ENCODE data around the gene CHST14. TPM values are rescaled to one million over a fixed set of nuclear protein-coding genes. Genes with fewer than 3 reads are reported as not detected.

Gene CHST14
- total and polyA plus RNA-seq, 2 of the 8 experiments (the other 6 are each of a cell fraction or from before 2014, with no cell fraction given): 13.4 to 20.3 TPM

- Histone ChIP-seq H3K14ac (ENCODE audit: insufficient read length) (no peak overlapping the region), H2AK5ac (ENCODE audit: low read depth, low read length) (no peak overlapping the region), H3K4me3 (ENCODE audit: extremely low read depth in 1 of 4, insufficient read depth in 2 of 4, low read depth in 3 of 4, low read length in 4 of 4) (no peak overlapping the region), H2BK120ac (replicated peaks; ENCODE audit: low read depth, low read length) (no peak overlapping the region), H3K4me2 (ENCODE audit: insufficient read depth in 1 of 2, low read depth in 2 of 2, low read length in 2 of 2) (no peak overlapping the region), H3K9me3 (ENCODE audit: insufficient read depth in 2 of 2, low read depth in 1 of 2, low read length in 1 of 2) (no peaks in the 10 kb centered on the region), H4K20me1 (replicated peaks in 1 of 2; ENCODE audit: control insufficient read depth in 1 of 2, insufficient read depth in 2 of 2, low read length in 2 of 2) (peaks cover 25 to 28% of the 10 kb centered on the region in 2 experiments), H3K23me2 (ENCODE audit: low read depth, low read length) (no peaks in the 10 kb centered on the region), H4K5ac (ENCODE audit: insufficient read length, low read depth, low read length) (no peak overlapping the region), H2BK5ac (ENCODE audit: low read depth, low read length) (no peak overlapping the region), H2AFZ (ENCODE audit: low read length) (no peak overlapping the region), H3K18ac (ENCODE audit: extremely low read depth, low read length) (no peak overlapping the region), H4K91ac (replicated peaks; ENCODE audit: insufficient read length, low read length) (no peak overlapping the region), H3K36me3 (ENCODE audit: control insufficient read depth in 2 of 4, insufficient read depth in 4 of 4, low read length in 3 of 4) (peaks cover 34 to 79% (median 66%) of the 10 kb centered on the region in 4 experiments), H3K4me1 (replicated peaks in 1 of 4; ENCODE audit: control insufficient read depth in 3 of 4, insufficient read depth in 4 of 4, low read length in 3 of 4) (no peaks in the 10 kb centered on the region; a peak in 1 of 7 replicates), H4K8ac (ENCODE audit: extremely low read depth, insufficient read depth, low read length) (no peak overlapping the region), H3K79me2 (ENCODE audit: control insufficient read depth in 1 of 2, insufficient read depth in 2 of 2, low read length in 2 of 2) (peaks cover 0 to 27% of the 10 kb centered on the region in 2 experiments; a peak in 3 of 4 replicates), H3K27me3 (replicated peaks in 1 of 4; ENCODE audit: control insufficient read depth in 3 of 4, extremely low read depth in 1 of 4, insufficient read depth in 3 of 4, low read length in 3 of 4) (no peaks in the 10 kb centered on the region), H3K27ac (ENCODE audit: low read depth, low read length) (no peak overlapping the region), H3K9ac (replicated peaks in 1 of 4; ENCODE audit: extremely low read depth in 1 of 4, low read depth in 3 of 4, low read length in 3 of 4) (no peak overlapping the region), H3K56ac (replicated peaks; ENCODE audit: insufficient read length, low read depth, low read length) (no peak overlapping the region), H3K4ac (replicated peaks; ENCODE audit: insufficient read length, low read depth, low read length) (no peak overlapping the region), H3K23ac (ENCODE audit: insufficient read length) (no peak overlapping the region), H2BK12ac (ENCODE audit: low read depth, low read length) (no peak overlapping the region), H2BK20ac (ENCODE audit: low read length) (no peak overlapping the region), H3K79me1 (ENCODE audit: low read depth, low read length) (peaks cover 20% of the 10 kb centered on the region), H2BK15ac (ENCODE audit: low read length) (no peak overlapping the region)
- DNase-seq (ENCODE audit: low read depth in 1 of 2, low spot score in 2 of 2) (no peak), FAIRE-seq (no peak)
- 92% methylated on average over 2 of the region's 2 CpGs; no CpG with 5 or more reads in 1 of the 2 experiments for WGBS, 2 experiments (ENCODE audit: extremely low coverage in 1 of 2, insufficient coverage in 1 of 2, insufficient read length in 1 of 2, insufficient replicate concordance in 2 of 2, low coverage in 1 of 2, low lambda C conversion rate in 2 of 2, missing lambda C conversion rate in 1 of 2)
- ChIA-PET POLR2A (ENCODE audit: partially characterized antibody) (interaction anchor here (0.8 to 2.2 kb wide), 4 partner anchors 10 to 255 kb away, joined by 3 to 7 read pairs (median 4); no protein-coding TSS in a partner anchor), CTCF (ENCODE audit: partially characterized antibody) (interaction anchor here (0.6 to 1.4 kb wide), 5 partner anchors 8 to 120 kb away, joined by 3 to 4 read pairs (median 3); no protein-coding TSS in a partner anchor)
- no peak for TF ChIP-seq GABPA (IDR thresholded peaks at IDR 0.05; ENCODE audit: borderline replicate concordance, insufficient read depth, low read length)
- no peak for TF ChIP-seq JUN (IDR thresholded peaks at IDR 0.05; ENCODE audit: low read depth, low read length)
- no peak for TF ChIP-seq MAFK (IDR thresholded peaks at IDR 0.05; ENCODE audit: low read depth, low read length)
- TF ChIP-seq RAD21 (IDR thresholded peaks at IDR 0.05 in 1 of 2, conservative IDR thresholded peaks at IDR 0.05 in 1 of 2; ENCODE audit: low read depth in 2 of 2, low read length in 2 of 2): no peak
- no peak for TF ChIP-seq HDAC2 (IDR thresholded peaks at IDR 0.05; ENCODE audit: borderline replicate concordance in 1 of 2, low read depth in 2 of 2, low read length in 2 of 2)
- no peak for TF ChIP-seq ZNF274 (IDR thresholded peaks at IDR 0.05; ENCODE audit: borderline replicate concordance, extremely low read depth, low read length)
- TF ChIP-seq FOSL1 (IDR thresholded peaks at IDR 0.05; ENCODE audit: insufficient read depth, low read depth, low read length): no peak
- TF ChIP-seq NANOG (IDR thresholded peaks at IDR 0.05; ENCODE audit: insufficient read depth, low read depth, low read length, poor library complexity, severe bottlenecking): no peak
These were observed 7.5 kb upstream of the CHST14 start for GRCh38 chr15:40463279-40463678.
